ENCODE data around the gene PRKCA.

The PRKCA gene

GRCh38 chr17:66420961-66421371 is 118.6 kb downstream of the PRKCA start:
- DNase-seq, result no peak

- DNase-seq, result no peak
Measured at GRCh38 chr17:66422186-66422585, 119.8 kb downstream of the PRKCA start.

- DNase-seq, result no peak
Measured at GRCh38 chr17:66423056-66423955, 120.9 kb downstream of the PRKCA start.

GRCh38 chr17:66425756-66426396 is 123.5 kb downstream of the PRKCA start:
- DNase-seq, result no peak

GRCh38 chr17:66426397-66427033 is 124.1 kb downstream of the PRKCA start:
- peak; percentile 14 for DNase-seq

GRCh38 chr17:66427134-66427533 is 124.7 kb downstream of the PRKCA start:
- DNase-seq, result no peak

GRCh38 chr17:66429680-66430079 is 127.3 kb downstream of the PRKCA start:
- no peak for DNase-seq

- no peak for DNase-seq
Measured at GRCh38 chr17:66430846-66431795, 128.7 kb downstream of the PRKCA start.

GRCh38 chr17:66431910-66432309 is 129.5 kb downstream of the PRKCA start:
- no peak for DNase-seq

- no peak for DNase-seq
Measured at GRCh38 chr17:66432411-66432957, 130.1 kb downstream of the PRKCA start.

GRCh38 chr17:66432996-66433551 is 130.7 kb downstream of the PRKCA start:
- DNase-seq, result no peak

GRCh38 chr17:66435182-66435581 is 132.8 kb downstream of the PRKCA start:
- DNase-seq, result no peak

- no peak for DNase-seq
Measured at GRCh38 chr17:66436631-66437030, 134.2 kb downstream of the PRKCA start.

GRCh38 chr17:66437476-66438026 is 135.1 kb downstream of the PRKCA start:
- DNase-seq, result peak; percentile 12

GRCh38 chr17:66438101-66438500 is 135.7 kb downstream of the PRKCA start:
- no peak for DNase-seq

GRCh38 chr17:66441101-66441661 is 138.8 kb downstream of the PRKCA start:
- DNase-seq, result no peak

- no peak for DNase-seq
Measured at GRCh38 chr17:66443166-66443565, 140.8 kb downstream of the PRKCA start.

- no peak for DNase-seq
Measured at GRCh38 chr17:66443606-66444005, 141.2 kb downstream of the PRKCA start.

GRCh38 chr17:66444031-66444430 is 141.6 kb downstream of the PRKCA start:
- no peak for DNase-seq

- DNase-seq, result no peak
Measured at GRCh38 chr17:66445229-66445628, 142.8 kb downstream of the PRKCA start.

- DNase-seq, result no peak
Measured at GRCh38 chr17:66446419-66446818, 144.0 kb downstream of the PRKCA start.
